Mammary epithelial cell (primary cell): ENCODE measurements around the gene TMEM88.

Experiments
- EZH2 ChIP-seq: IDR thresholded peaks from 2 replicates; pipeline ENCODE4 v1.6.1; 2012; ENCODE audit warnings: low read length, inconsistent platforms, borderline replicate concordance
- TF ChIP-seq, protein P1 (sequence below), 2 donors: IDR thresholded peaks in 1 of 2; conservative IDR thresholded peaks in 1 of 2; 2 replicates each; pipeline ENCODE4 v1.5.1; 2011 to 2012; ENCODE audit warnings: inconsistent platforms in 2 of 2, low read length in 2 of 2, mild to moderate bottlenecking in 2 of 2, control low read depth in 1 of 2, low read depth in 1 of 2; ENCODE audit not compliant: insufficient read depth in 1 of 2; ENCODE audit errors: extremely low read depth in 1 of 2

DNA sequence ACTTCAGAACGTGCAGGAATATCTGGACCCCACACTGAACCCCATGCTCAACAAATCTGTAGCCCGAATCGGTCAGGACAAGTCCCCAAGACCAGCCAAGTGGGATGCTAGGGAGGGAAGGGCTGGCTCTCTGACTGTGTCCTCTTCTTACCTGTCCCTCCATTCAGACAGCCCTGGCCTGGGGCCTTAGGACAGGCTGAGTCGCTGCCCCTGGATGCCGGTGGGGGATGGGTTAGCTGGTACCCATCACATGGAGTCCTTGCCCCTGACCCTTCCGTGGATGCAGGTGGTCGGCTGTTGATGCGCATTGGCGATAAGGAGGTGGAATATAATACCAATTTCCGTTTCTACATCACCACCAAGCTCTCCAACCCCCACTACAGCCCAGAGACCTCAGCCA is 36.8 kb upstream of the TMEM88 start:
- TF ChIP-seq, protein P1, sequence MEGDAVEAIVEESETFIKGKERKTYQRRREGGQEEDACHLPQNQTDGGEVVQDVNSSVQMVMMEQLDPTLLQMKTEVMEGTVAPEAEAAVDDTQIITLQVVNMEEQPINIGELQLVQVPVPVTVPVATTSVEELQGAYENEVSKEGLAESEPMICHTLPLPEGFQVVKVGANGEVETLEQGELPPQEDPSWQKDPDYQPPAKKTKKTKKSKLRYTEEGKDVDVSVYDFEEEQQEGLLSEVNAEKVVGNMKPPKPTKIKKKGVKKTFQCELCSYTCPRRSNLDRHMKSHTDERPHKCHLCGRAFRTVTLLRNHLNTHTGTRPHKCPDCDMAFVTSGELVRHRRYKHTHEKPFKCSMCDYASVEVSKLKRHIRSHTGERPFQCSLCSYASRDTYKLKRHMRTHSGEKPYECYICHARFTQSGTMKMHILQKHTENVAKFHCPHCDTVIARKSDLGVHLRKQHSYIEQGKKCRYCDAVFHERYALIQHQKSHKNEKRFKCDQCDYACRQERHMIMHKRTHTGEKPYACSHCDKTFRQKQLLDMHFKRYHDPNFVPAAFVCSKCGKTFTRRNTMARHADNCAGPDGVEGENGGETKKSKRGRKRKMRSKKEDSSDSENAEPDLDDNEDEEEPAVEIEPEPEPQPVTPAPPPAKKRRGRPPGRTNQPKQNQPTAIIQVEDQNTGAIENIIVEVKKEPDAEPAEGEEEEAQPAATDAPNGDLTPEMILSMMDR (conservative IDR thresholded peaks at IDR 0.05 in 1 of 2, IDR thresholded peaks at IDR 0.05 in 1 of 2; ENCODE audit: extremely low read depth in 1 of 2, insufficient read depth in 1 of 2, low read depth in 1 of 2, low read length in 2 of 2) = no peak
- TF ChIP-seq EZH2 = no peak
